HG02870 (cell line): ENCODE results near the gene GABRA4.

Experiments
- ATAC-seq: cut with Tn5 transposase; IDR thresholded peaks from one replicate; pipeline ENCODE4 v1.9.1; 2021; ENCODE audit warnings: mild to moderate bottlenecking, moderate library complexity; ENCODE audit not compliant: unreplicated experiment

GABRA4 gene

GRCh38 chr4:46931981-46932380, 61.4 kb downstream of the GABRA4 start:
- peak; percentile 92 for ATAC-seq

- no peak for ATAC-seq
Observed at GRCh38 chr4:46930891-46931290, 62.5 kb downstream of the GABRA4 start.

GRCh38 chr4:46927201-46927600, 66.2 kb downstream of the GABRA4 start:
- ATAC-seq = no peak

GRCh38 chr4:46924789-46925529, 68.4 kb downstream of the GABRA4 start:
- peak; percentile 61 for ATAC-seq

GRCh38 chr4:46922205-46922604, 71.2 kb downstream of the GABRA4 start:
- ATAC-seq = no peak

- ATAC-seq = no peak
Observed at GRCh38 chr4:46909078-46909477, 84.3 kb downstream of the GABRA4 start, which contains the start of gene COX7B2. Gene COX7B2, minus strand, starts transcription at chr4:46909245. Its CDS starts 174,053 bp downstream, at chr4:46735192.

- no peak for ATAC-seq
Observed at GRCh38 chr4:46908148-46908547, 85.2 kb downstream of the GABRA4 start.

- no peak for ATAC-seq
Observed at GRCh38 chr4:46900082-46900481, 93.3 kb downstream of the GABRA4 start.

GRCh38 chr4:46894826-46895225, 98.6 kb downstream of the GABRA4 start:
- ATAC-seq = no peak

GRCh38 chr4:46890056-46890455, 103.3 kb downstream of the GABRA4 start:
- ATAC-seq = no peak

GRCh38 chr4:46889410-46889809, 104.0 kb downstream of the GABRA4 start:
- ATAC-seq = no peak

- ATAC-seq = no peak
Observed at GRCh38 chr4:46886711-46887110, 106.7 kb downstream of the GABRA4 start.

- ATAC-seq = no peak
Observed at GRCh38 chr4:46878641-46879040, 114.7 kb downstream of the GABRA4 start.

GRCh38 chr4:46874811-46875210, 118.6 kb downstream of the GABRA4 start:
- no peak for ATAC-seq

- ATAC-seq = no peak
Observed at GRCh38 chr4:46870411-46870810, 123.0 kb downstream of the GABRA4 start.
